HepG2 (cell line): ENCODE data around the gene ABCC10. TPM values are rescaled to one million over a fixed set of nuclear protein-coding genes. Genes with fewer than 3 reads are reported as not detected.

Source experiments
- AKNA ChIP-seq: sonication (generic); formaldehyde crosslinking; IDR thresholded peaks from 2 replicates; pipeline ENCODE4 v1.4.0; 2020; ENCODE audit warnings: missing genetic modification reagents, borderline replicate concordance
- BORCS8-MEF2B ChIP-seq: sonication (generic); formaldehyde crosslinking; IDR thresholded peaks from 2 replicates; pipeline ENCODE4 v1.8.0; 2022; ENCODE audit warnings: mild to moderate bottlenecking, missing genetic modification reagents
- CEBPB ChIP-seq: IDR thresholded peaks from 2 replicates; pipeline ENCODE4 v1.6.1; 2011; ENCODE audit warnings: low read depth, low read length, improper control_type of control experiment, borderline replicate concordance
- CEBPG ChIP-seq: IDR thresholded peaks from 2 replicates; pipeline ENCODE4 v1.6.1; 2016
- GATAD2A ChIP-seq: IDR thresholded peaks from 2 replicates; pipeline ENCODE4 v1.6.1; 2016
- GTF3A ChIP-seq: sonication (generic); formaldehyde crosslinking; conservative IDR thresholded peaks from 2 replicates; pipeline ENCODE4 v1.4.0; 2020; ENCODE audit warnings: mild to moderate bottlenecking, missing genetic modification reagents
- MLLT10 ChIP-seq: sonication (generic); formaldehyde crosslinking; IDR thresholded peaks from 2 replicates; pipeline ENCODE4 v1.4.0; 2020; ENCODE audit warnings: missing genetic modification reagents
- MXD4 ChIP-seq: IDR thresholded peaks from 2 replicates; pipeline ENCODE4 v1.6.1; 2016; ENCODE audit warnings: mild to moderate bottlenecking, missing biosample characterization, missing genetic modification reagents
- SMAD1 ChIP-seq: sonication (generic); formaldehyde crosslinking; IDR thresholded peaks from 2 replicates; pipeline ENCODE4 v1.4.0; 2020; ENCODE audit warnings: missing genetic modification reagents, low read depth, mild to moderate bottlenecking, borderline replicate concordance
- SP140L ChIP-seq: sonication (generic); formaldehyde crosslinking; IDR thresholded peaks from 2 replicates; pipeline ENCODE4 v1.4.0; 2020; ENCODE audit warnings: missing genetic modification reagents, borderline replicate concordance
- TERF1 ChIP-seq: sonication (generic); formaldehyde crosslinking; IDR thresholded peaks from 2 replicates; pipeline ENCODE4 v1.8.0; 2022; ENCODE audit warnings: mild to moderate bottlenecking, missing genetic modification reagents, moderate library complexity
- YEATS2 ChIP-seq: sonication (generic); formaldehyde crosslinking; IDR thresholded peaks from 2 replicates; pipeline ENCODE4 v1.4.0; 2020; ENCODE audit warnings: missing genetic modification reagents, borderline replicate concordance
- ZBTB34 ChIP-seq: sonication (generic); formaldehyde crosslinking; IDR thresholded peaks from 2 replicates; pipeline ENCODE4 v1.8.0; 2022; ENCODE audit warnings: mild to moderate bottlenecking, missing genetic modification reagents
- ZBTB8A ChIP-seq: sonication (generic); formaldehyde crosslinking; IDR thresholded peaks from 2 replicates; pipeline ENCODE4 v1.4.0; 2020; ENCODE audit warnings: mild to moderate bottlenecking, low read depth, missing genetic modification reagents, borderline replicate concordance
- ZNF180 ChIP-seq: sonication (generic); formaldehyde crosslinking; IDR thresholded peaks from 2 replicates; pipeline ENCODE4 v1.4.0; 2020; ENCODE audit warnings: low read depth, missing genetic modification reagents, borderline replicate concordance
- ZNF260 ChIP-seq: sonication (generic); formaldehyde crosslinking; IDR thresholded peaks from 2 replicates; pipeline ENCODE4 v1.4.0; 2020; ENCODE audit warnings: missing genetic modification reagents, low read depth, mild to moderate bottlenecking, borderline replicate concordance
- ZNF263 ChIP-seq: sonication (generic); formaldehyde crosslinking; IDR thresholded peaks from 2 replicates; pipeline ENCODE4 v1.4.0; 2020; ENCODE audit warnings: missing genetic modification reagents
- ZNF441 ChIP-seq: sonication (generic); formaldehyde crosslinking; IDR thresholded peaks from 2 replicates; pipeline ENCODE4 v1.7.0; 2021; ENCODE audit warnings: missing genetic modification reagents, borderline replicate concordance
- ZNF644 ChIP-seq: IDR thresholded peaks from 2 replicates; pipeline ENCODE4 v1.6.1; 2016; ENCODE audit warnings: low read depth
- ZNF780A ChIP-seq: sonication (generic); formaldehyde crosslinking; IDR thresholded peaks from 2 replicates; pipeline ENCODE4 v1.8.0; 2022; ENCODE audit warnings: mild to moderate bottlenecking, missing genetic modification reagents, moderate library complexity
- polyA plus RNA-seq, 8 experiments: library from polyadenylated mRNA; depleted of rRNA in 3 of 8; stranded (reverse) in 7 of 8; unstranded in 1 of 8; fragments of >200 nt; fragmentation: Illumina TruSeq in 4 of 8; extraction: Trizol in 4 of 8; gene quantifications; 2 replicates each; pipeline versions ENCODE4 v1.2.1 to v1.2.3, GENCODE V29; 2011 to 2016; ENCODE audit warnings: low read depth in 4 of 8, missing spikeins in 1 of 8, mixed read lengths in 1 of 8; ENCODE audit not compliant: insufficient read depth in 1 of 8
- total RNA-seq, 5 experiments: library from RNA; depleted of rRNA; stranded (reverse); fragments of >200 nt; fragmentation: Illumina TruSeq; extraction: Trizol; gene quantifications; 2 replicates each; pipeline ENCODE4 v1.2.3, GENCODE V29; 2016; ENCODE audit warnings: low read depth in 1 of 5

The ABCC10 gene
- total and polyA plus RNA-seq, 2 of the 13 experiments (the other 11 are each of a cell fraction or from before 2014, with no cell fraction given), result 16.0 to 24.3 TPM

- TF ChIP-seq ZBTB34 (CRISPR knock-in tag) (no peak), BORCS8-MEF2B (CRISPR knock-in tag) (no peak), SMAD1 (CRISPR knock-in tag) (no peak), SP140L (CRISPR knock-in tag) (no peak), GATAD2A (CRISPR knock-in tag) (peak; percentile 27; the same call in 1 of the 2 replicates), GTF3A (CRISPR knock-in tag) (no peak), MXD4 (no peak), CEBPG (CRISPR knock-in tag) (peak; percentile 81), ZNF780A (no peak), CEBPB (peak; percentile 79), ZNF180 (CRISPR knock-in tag) (no peak), ZNF441 (CRISPR knock-in tag) (no peak), MLLT10 (CRISPR knock-in tag) (no peak), ZNF644 (CRISPR knock-in tag) (peak; percentile 77), YEATS2 (CRISPR knock-in tag) (no peak), AKNA (CRISPR knock-in tag) (no peak), ZNF263 (CRISPR knock-in tag) (no peak), ZBTB8A (CRISPR knock-in tag) (no peak), TERF1 (CRISPR knock-in tag) (no peak), ZNF260 (CRISPR knock-in tag) (no peak)
Observed at GRCh38 chr6:43481075-43481474, 53.7 kb downstream of the ABCC10 start (continued).
